GM12892 (cell line): Measurements from ENCODE around the gene LAG3.

Experiments
- POLR2A ChIP-seq: IDR thresholded peaks from 2 replicates; pipeline ENCODE4 v1.6.1; 2011; ENCODE audit warnings: low read depth, low read length, control low read depth
- POLR2AphosphoS5 ChIP-seq: IDR thresholded peaks from 2 replicates; pipeline ENCODE4 v1.6.1; 2011; ENCODE audit warnings: low read depth, low read length, control low read depth
- TAF1 ChIP-seq: IDR thresholded peaks from 2 replicates; pipeline ENCODE4 v1.6.1; 2011; ENCODE audit warnings: low read depth, mild to moderate bottlenecking, control low read depth, low read length, borderline replicate concordance

DNA sequence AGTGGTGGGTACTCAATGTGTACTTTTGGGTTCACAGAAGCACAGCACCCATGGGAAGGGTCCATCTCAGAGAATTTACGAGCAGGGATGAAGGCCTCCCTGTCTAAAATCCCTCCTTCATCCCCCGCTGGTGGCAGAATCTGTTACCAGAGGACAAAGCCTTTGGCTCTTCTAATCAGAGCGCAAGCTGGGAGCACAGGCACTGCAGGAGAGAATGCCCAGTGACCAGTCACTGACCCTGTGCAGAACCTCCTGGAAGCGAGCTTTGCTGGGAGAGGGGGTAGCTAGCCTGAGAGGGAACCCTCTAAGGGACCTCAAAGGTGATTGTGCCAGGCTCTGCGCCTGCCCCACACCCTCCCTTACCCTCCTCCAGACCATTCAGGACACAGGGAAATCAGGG lies 47.8 kb downstream of the LAG3 start:
- no peak for TF ChIP-seq POLR2A
- TF ChIP-seq POLR2AphosphoS5, result no peak
- TF ChIP-seq TAF1, result no peak
